ENCODE measurements around the gene ERGIC3.

GRCh38 chr20:35539756-35540212 is 2.1 kb upstream of the ERGIC3 start:
- TF ChIP-seq CTCF (IDR thresholded peaks at IDR 0.05): no peak
- no peak for TF ChIP-seq POLR2A (IDR thresholded peaks at IDR 0.05)

Measured in heart left ventricle (tissue), 13 donors.